Measurements from ENCODE around the gene TCTN2. TPM values are rescaled to one million over a fixed set of nuclear protein-coding genes. Genes with fewer than 3 reads are reported as not detected.

Gene TCTN2
- total RNA-seq, 4 donors from 2014 or later: 1.2 to 9.1 (median 4.3) TPM

DNA sequence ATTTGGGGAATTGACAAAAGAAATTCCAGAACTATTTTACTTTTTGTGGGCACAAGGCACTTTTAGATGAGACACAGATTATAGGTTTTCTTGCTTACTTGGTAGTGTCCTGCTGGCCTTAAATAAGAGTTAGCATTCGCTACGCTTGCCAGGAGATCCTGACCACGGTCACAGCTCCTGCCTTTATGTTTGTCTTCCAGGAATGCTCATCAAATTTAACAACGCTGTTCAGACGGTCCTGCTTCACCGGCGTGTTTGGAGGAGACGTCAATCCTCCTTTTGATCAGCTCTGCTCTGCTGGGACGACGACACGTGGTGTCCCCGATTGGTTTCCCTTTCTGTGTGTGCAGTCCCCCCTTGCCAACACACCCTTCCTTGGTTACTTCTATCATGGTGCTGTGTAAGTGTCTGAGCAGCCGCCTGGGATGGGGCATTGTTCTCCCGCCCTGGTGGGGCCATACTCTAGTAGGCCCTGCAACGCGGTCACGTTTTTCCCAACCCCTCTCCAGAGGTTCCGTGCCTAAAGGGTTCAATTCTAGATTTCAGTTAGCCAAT is 15.8 kb downstream of the TCTN2 start:
- no peak overlapping the region for H3K4me3 ChIP-seq
- H3K9me3 ChIP-seq: no peaks in the 10 kb centered on the region
- DNase-seq: no peak
- no peaks in the 10 kb centered on the region for H3K4me1 ChIP-seq
- no peak for TF ChIP-seq POLR2A (IDR thresholded peaks at IDR 0.05)
- TF ChIP-seq, protein P1, sequence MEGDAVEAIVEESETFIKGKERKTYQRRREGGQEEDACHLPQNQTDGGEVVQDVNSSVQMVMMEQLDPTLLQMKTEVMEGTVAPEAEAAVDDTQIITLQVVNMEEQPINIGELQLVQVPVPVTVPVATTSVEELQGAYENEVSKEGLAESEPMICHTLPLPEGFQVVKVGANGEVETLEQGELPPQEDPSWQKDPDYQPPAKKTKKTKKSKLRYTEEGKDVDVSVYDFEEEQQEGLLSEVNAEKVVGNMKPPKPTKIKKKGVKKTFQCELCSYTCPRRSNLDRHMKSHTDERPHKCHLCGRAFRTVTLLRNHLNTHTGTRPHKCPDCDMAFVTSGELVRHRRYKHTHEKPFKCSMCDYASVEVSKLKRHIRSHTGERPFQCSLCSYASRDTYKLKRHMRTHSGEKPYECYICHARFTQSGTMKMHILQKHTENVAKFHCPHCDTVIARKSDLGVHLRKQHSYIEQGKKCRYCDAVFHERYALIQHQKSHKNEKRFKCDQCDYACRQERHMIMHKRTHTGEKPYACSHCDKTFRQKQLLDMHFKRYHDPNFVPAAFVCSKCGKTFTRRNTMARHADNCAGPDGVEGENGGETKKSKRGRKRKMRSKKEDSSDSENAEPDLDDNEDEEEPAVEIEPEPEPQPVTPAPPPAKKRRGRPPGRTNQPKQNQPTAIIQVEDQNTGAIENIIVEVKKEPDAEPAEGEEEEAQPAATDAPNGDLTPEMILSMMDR (IDR thresholded peaks at IDR 0.05): no peak
- no peak overlapping the region for H3K27ac ChIP-seq
- no peaks in the 10 kb centered on the region for H3K27me3 ChIP-seq
- H3K36me3 ChIP-seq: peaks cover 0 to 24% (median 0%) of the 10 kb centered on the region in 3 donors

DNA sequence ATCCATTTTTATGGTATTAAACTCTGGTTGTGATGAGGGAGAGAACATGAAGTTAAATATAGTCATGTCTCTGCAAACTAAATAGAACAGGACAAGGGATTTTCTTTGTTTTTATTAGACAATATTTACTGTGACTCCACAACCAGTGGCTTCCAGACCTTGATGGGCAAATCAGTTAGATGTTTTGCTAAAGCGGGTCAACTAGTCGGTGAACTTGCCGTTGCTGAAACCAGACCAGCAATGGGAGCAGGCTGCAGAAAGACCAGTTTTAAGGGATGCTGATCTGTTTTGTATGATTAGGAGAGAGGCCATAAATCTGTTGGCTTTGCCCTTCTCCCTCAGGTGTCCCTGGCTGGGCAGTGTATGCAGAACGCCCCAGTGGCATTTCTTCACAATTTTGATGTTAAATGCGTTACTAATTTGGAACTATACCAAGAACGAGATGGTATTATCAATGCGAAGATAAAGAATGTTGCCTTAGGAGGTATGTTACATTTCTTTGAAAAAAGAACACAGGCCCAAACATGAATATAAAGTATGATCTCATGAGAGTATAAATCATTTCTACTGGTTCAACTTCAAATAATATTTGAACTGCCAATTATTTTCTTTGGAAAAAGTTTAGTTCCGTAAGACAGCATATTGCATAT is 19.4 kb downstream of the TCTN2 start:
- no peak overlapping the region for H3K27ac ChIP-seq
- no peak overlapping the region for H3K4me3 ChIP-seq
- peaks cover 0 to 20% (median 0%) of the 10 kb centered on the region in 3 donors for H3K36me3 ChIP-seq
- H3K9me3 ChIP-seq: no peaks in the 10 kb centered on the region
- TF ChIP-seq POLR2A (IDR thresholded peaks at IDR 0.05): no peak
- TF ChIP-seq, protein P1 (IDR thresholded peaks at IDR 0.05): no peak
- H3K4me1 ChIP-seq: no peaks in the 10 kb centered on the region
- DNase-seq: no peak
- H3K27me3 ChIP-seq: no peaks in the 10 kb centered on the region

GRCh38 chr12:123696207-123696606 is 25.3 kb downstream of the TCTN2 start:
- TF ChIP-seq, protein P1 (IDR thresholded peaks at IDR 0.05): no peak
- no peak for TF ChIP-seq POLR2A (IDR thresholded peaks at IDR 0.05)
- H3K9me3 ChIP-seq: no peaks in the 10 kb centered on the region
- H3K4me1 ChIP-seq: no peaks in the 10 kb centered on the region
- no peak overlapping the region for H3K4me3 ChIP-seq
- H3K27me3 ChIP-seq: no peaks in the 10 kb centered on the region
- DNase-seq: peak in 1 of 3 donors; percentile 3
- no peak overlapping the region for H3K27ac ChIP-seq
- H3K36me3 ChIP-seq: no peaks in the 10 kb centered on the region

- Histone ChIP-seq H3K4me1 (no peaks in the 10 kb centered on the region), H3K27ac (no peak overlapping the region), H3K9me3 (no peaks in the 10 kb centered on the region), H3K4me3 (no peak overlapping the region), H3K36me3 (no peaks in the 10 kb centered on the region), H3K27me3 (no peaks in the 10 kb centered on the region)
- no peak for TF ChIP-seq POLR2A (IDR thresholded peaks at IDR 0.05)
- TF ChIP-seq, protein P1 (IDR thresholded peaks at IDR 0.05): peak in 2 of 6 experiments; percentile 5 to 27
- DNase-seq: peak in 1 of 3 donors; percentile 37
Measured at GRCh38 chr12:123696646-123697045, 25.7 kb downstream of the TCTN2 start.

DNA sequence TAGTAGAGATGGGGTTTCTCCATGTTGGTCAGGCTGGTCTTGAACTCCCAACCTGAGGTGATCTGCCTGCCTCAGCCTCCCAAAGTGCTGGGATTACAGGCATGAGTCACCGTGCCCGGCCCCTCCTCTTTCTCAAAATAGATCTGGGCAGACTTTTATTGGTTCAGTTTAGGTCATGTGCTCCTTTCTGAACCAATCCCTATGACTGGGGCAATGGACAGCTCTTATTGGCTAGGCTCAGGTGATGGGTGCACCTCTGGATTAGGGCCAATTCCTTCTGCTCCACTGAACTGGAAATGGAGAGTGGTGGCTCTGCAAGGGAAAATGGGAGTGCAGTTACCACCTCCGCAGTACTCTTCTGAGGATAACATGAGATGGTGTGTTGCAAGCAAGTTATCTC is 35.0 kb downstream of the TCTN2 start:
- H3K4me3 ChIP-seq: no peak overlapping the region
- H3K4me1 ChIP-seq: no peaks in the 10 kb centered on the region
- H3K27ac ChIP-seq: no peak overlapping the region
- DNase-seq: no peak
- no peaks in the 10 kb centered on the region for H3K9me3 ChIP-seq
- TF ChIP-seq, protein P1 (IDR thresholded peaks at IDR 0.05): no peak
- H3K36me3 ChIP-seq: peaks cover 0 to 6% (median 0%) of the 10 kb centered on the region in 3 donors
- H3K27me3 ChIP-seq: no peaks in the 10 kb centered on the region

Data from Peyer's patch (tissue), 4 donors.